ENCODE results near the gene CYREN. TPM values are rescaled to one million over a fixed set of nuclear protein-coding genes. Genes with fewer than 3 reads are reported as not detected.

Gene CYREN
- total and polyA plus RNA-seq, 2 donors from 2014 or later = 39.4 to 89.3 TPM

DNA sequence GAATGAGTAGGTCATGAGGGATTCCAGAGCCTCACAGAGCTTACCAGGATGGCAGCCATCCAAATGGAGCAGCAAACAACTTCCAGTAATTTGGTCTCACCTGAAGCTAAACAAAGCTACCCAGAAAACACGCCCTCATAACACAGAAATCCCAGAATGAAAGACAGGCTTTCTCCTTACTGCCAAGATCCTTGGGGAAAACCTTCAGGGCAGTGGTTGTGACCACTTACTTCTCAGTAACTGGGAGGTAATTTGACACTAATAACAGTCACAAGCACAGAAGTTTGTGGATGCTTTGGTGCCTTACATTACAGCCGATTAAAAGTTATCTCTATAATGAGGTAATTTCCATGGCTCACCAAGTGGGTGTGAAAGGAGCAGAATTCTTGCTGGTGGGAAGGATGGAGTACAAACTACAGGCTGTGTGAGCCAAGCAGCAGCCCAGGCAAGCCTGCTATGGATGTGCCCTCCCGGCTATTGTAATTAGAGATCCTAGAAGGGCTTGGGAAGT lies 30.4 kb upstream of the CYREN start:
- no peak for FAIRE-seq
- peak overlapping the region in 1 of 2 donors; percentile 48 for H3K27ac ChIP-seq (ENCODE audit: low read depth in 2 of 2, low read length in 2 of 2)
- peaks cover 13 to 72% (median 22%) of the 10 kb centered on the region in 3 donors for H3K36me3 ChIP-seq (ENCODE audit: control insufficient read depth in 2 of 3, insufficient read depth in 3 of 3, low read length in 3 of 3)
- no peak overlapping the region for H3K4me3 ChIP-seq (ENCODE audit: low read length in 3 of 3)
- H3K27me3 ChIP-seq (ENCODE audit: control insufficient read depth, insufficient read depth, low read length) = no peaks in the 10 kb centered on the region
- intact Hi-C loops (cut with DNase I) = no loop called here
- no peak overlapping the region for H3K9ac ChIP-seq (ENCODE audit: low read length in 3 of 3)
- TF ChIP-seq, protein P1, sequence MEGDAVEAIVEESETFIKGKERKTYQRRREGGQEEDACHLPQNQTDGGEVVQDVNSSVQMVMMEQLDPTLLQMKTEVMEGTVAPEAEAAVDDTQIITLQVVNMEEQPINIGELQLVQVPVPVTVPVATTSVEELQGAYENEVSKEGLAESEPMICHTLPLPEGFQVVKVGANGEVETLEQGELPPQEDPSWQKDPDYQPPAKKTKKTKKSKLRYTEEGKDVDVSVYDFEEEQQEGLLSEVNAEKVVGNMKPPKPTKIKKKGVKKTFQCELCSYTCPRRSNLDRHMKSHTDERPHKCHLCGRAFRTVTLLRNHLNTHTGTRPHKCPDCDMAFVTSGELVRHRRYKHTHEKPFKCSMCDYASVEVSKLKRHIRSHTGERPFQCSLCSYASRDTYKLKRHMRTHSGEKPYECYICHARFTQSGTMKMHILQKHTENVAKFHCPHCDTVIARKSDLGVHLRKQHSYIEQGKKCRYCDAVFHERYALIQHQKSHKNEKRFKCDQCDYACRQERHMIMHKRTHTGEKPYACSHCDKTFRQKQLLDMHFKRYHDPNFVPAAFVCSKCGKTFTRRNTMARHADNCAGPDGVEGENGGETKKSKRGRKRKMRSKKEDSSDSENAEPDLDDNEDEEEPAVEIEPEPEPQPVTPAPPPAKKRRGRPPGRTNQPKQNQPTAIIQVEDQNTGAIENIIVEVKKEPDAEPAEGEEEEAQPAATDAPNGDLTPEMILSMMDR (IDR thresholded peaks at IDR 0.05; ENCODE audit: borderline replicate concordance, extremely low read depth, insufficient read depth) = no peak
- no peaks in the 10 kb centered on the region for H3K9me3 ChIP-seq (ENCODE audit: control insufficient read depth in 2 of 3, insufficient read depth in 1 of 3, low read length in 3 of 3)
- DNase-seq = peak in 2 of 5 donors; percentile 7 to 13
- peaks cover 0 to 33% (median 26%) of the 10 kb centered on the region in 3 donors for H3K4me1 ChIP-seq (ENCODE audit: control insufficient read depth in 2 of 3, insufficient read depth in 2 of 3, low read depth in 1 of 3, low read length in 3 of 3)

DNA sequence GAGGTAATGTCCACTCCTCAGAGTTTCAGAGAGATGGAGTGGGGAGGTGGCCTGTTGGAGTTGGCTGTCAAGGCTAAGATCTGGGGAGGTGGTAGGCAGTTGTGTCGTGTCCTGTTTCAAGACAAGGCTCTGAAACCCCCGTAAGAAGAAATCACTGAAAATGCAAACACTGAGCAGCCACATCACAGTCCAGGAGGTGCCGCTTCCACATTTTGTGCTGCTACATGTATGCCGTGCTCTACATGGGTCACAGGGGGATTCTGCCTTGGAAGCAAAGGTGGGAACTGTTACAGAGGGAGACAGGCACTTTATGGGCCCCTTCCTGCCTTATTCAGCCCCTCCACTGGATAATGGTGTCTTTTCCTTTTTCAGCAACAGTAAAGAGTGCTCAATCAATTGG lies 28.9 kb upstream of the CYREN start:
- no peak for FAIRE-seq
- peaks cover 13 to 80% (median 25%) of the 10 kb centered on the region in 3 donors for H3K36me3 ChIP-seq (ENCODE audit: control insufficient read depth in 2 of 3, insufficient read depth in 3 of 3, low read length in 3 of 3)
- peaks cover 0 to 26% (median 25%) of the 10 kb centered on the region in 3 donors for H3K4me1 ChIP-seq (ENCODE audit: control insufficient read depth in 2 of 3, insufficient read depth in 2 of 3, low read depth in 1 of 3, low read length in 3 of 3)

DNA sequence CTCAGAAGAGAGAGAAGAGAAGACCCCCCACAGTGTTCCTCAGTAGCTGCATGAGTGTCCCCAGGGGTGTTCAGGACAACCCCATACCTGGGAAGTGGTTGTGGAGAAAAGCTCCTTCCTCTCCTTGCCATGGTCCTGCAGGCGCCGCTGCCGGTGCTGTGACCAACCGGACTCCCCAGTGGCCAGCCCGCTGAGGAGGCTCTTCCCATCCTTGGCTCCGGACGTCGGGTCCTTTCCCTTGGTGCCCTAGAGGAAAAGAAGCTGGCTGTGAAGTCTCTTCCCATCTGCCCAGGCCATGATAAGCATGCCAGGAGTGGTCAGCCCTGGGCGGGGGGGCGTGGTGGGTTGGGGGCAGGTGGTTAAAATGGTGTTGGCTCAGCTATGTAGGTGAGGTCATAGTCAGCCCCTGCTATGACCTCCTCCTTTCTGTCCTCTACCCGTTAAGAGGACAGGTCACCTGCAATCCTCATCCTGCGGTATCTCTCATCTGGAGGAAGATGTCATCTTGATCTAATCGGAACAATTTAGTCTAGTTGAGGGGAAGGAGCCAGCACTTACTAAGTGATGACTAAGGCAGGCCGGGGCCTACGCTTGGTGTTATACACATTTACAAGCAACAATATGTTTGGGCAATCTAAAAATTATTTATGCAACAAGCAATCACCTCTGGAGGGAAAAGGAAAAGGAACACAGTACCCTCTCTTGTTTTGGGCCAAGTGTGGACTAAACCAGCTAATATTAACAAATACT lies 27.6 kb upstream of the CYREN start:
- intact Hi-C loops (cut with DNase I) = no loop called here
- TF ChIP-seq, protein P1 (IDR thresholded peaks at IDR 0.05; ENCODE audit: borderline replicate concordance, extremely low read depth, insufficient read depth) = no peak
- Histone ChIP-seq H3K27me3 (ENCODE audit: control insufficient read depth, insufficient read depth, low read length) (no peaks in the 10 kb centered on the region), H3K4me3 (ENCODE audit: low read length in 3 of 3) (no peak overlapping the region), H3K4me1 (ENCODE audit: control insufficient read depth in 2 of 3, insufficient read depth in 2 of 3, low read depth in 1 of 3, low read length in 3 of 3) (peaks cover 0 to 22% (median 16%) of the 10 kb centered on the region in 3 donors), H3K9me3 (ENCODE audit: control insufficient read depth in 2 of 3, insufficient read depth in 1 of 3, low read length in 3 of 3) (no peaks in the 10 kb centered on the region), H3K9ac (ENCODE audit: low read length in 3 of 3) (no peak overlapping the region), H3K27ac (ENCODE audit: low read depth in 2 of 2, low read length in 2 of 2) (no peak overlapping the region), H3K36me3 (ENCODE audit: control insufficient read depth in 2 of 3, insufficient read depth in 3 of 3, low read length in 3 of 3) (peaks cover 7 to 79% (median 38%) of the 10 kb centered on the region in 3 donors)
- peak in 1 of 5 donors; percentile 14 for DNase-seq
- no peak for FAIRE-seq

More for the DNA sequence above, 28.9 kb upstream of the CYREN start:
- peak overlapping the region in 1 of 3 donors; percentile 29 for H3K9ac ChIP-seq (ENCODE audit: low read length in 3 of 3)
- TF ChIP-seq, protein P1 (IDR thresholded peaks at IDR 0.05; ENCODE audit: borderline replicate concordance, extremely low read depth, insufficient read depth) = no peak
- peak in 1 of 5 donors; percentile 5 for DNase-seq
- H3K27ac ChIP-seq (ENCODE audit: low read depth in 2 of 2, low read length in 2 of 2) = peak overlapping the region in 1 of 2 donors; percentile 33
- H3K27me3 ChIP-seq (ENCODE audit: control insufficient read depth, insufficient read depth, low read length) = no peaks in the 10 kb centered on the region
- intact Hi-C loops (cut with DNase I) = no loop called here
- H3K4me3 ChIP-seq (ENCODE audit: low read length in 3 of 3) = no peak overlapping the region
- no peaks in the 10 kb centered on the region for H3K9me3 ChIP-seq (ENCODE audit: control insufficient read depth in 2 of 3, insufficient read depth in 1 of 3, low read length in 3 of 3)

Measured in kidney (tissue), 14 donors.